ACHN (cell line): ENCODE measurements around the gene ME3.

Experiments
- DNase-seq: peaks from one replicate; pipeline ENCODE4 v3.0.0-alpha.2; 2015
- in situ Hi-C: cut with HindIII; loops from 2 replicates; pipeline ENCODE4 v1.10.0; 2017; ENCODE audit warnings: low sequenced_read_pairs, low pct_ligation_motif_present, low pct_unique_long_range_greater_than_20kb

The ME3 gene

GRCh38 chr11:86490582-86490981, 181.8 kb downstream of the ME3 start:
- in situ Hi-C loops, result no loop called here
- no peak for DNase-seq

GRCh38 chr11:86489442-86489841, 183.0 kb downstream of the ME3 start:
- in situ Hi-C loops, result no loop called here
- DNase-seq, result no peak

- in situ Hi-C loops, result no loop called here
- DNase-seq, result no peak
These were observed 183.9 kb downstream of the ME3 start for GRCh38 chr11:86488553-86488952.

- no peak for DNase-seq
- in situ Hi-C loops, result no loop called here
These were observed 184.7 kb downstream of the ME3 start for GRCh38 chr11:86487671-86488070.

GRCh38 chr11:86486261-86487030, 186.0 kb downstream of the ME3 start:
- no peak for DNase-seq
- in situ Hi-C loops, result no loop called here

- DNase-seq, result no peak
- in situ Hi-C loops, result no loop called here
These were observed 187.6 kb downstream of the ME3 start for GRCh38 chr11:86484795-86485166.

GRCh38 chr11:86483940-86484794, 188.2 kb downstream of the ME3 start:
- in situ Hi-C loops, result no loop called here
- DNase-seq, result peak; percentile 83

- DNase-seq, result no peak
- in situ Hi-C loops, result no loop called here
These were observed 188.8 kb downstream of the ME3 start for GRCh38 chr11:86483610-86483939.

- in situ Hi-C loops, result no loop called here
- DNase-seq, result no peak
These were observed 189.7 kb downstream of the ME3 start for GRCh38 chr11:86482692-86483091.

GRCh38 chr11:86481399-86481798, 191.0 kb downstream of the ME3 start:
- no peak for DNase-seq
- in situ Hi-C loops, result no loop called here

- in situ Hi-C loops, result no loop called here
These were observed 194.1 kb downstream of the ME3 start for GRCh38 chr11:86478348-86478747.

GRCh38 chr11:86477495-86478155, 194.8 kb downstream of the ME3 start:
- DNase-seq, result no peak
- in situ Hi-C loops, result no loop called here

More at GRCh38 chr11:86478348-86478747, 194.1 kb downstream of the ME3 start:
- DNase-seq, result no peak

- DNase-seq, result no peak
- in situ Hi-C loops, result no loop called here
These were observed 196.1 kb downstream of the ME3 start for GRCh38 chr11:86476109-86476861.

- DNase-seq, result no peak
- in situ Hi-C loops, result no loop called here
These were observed 197.4 kb downstream of the ME3 start for GRCh38 chr11:86475027-86475426.

GRCh38 chr11:86473991-86474833, 198.2 kb downstream of the ME3 start:
- in situ Hi-C loops, result loop anchor here (25.0 kb wide), 1 partner anchor 113 kb away; no protein-coding TSS in a partner anchor

GRCh38 chr11:86469491-86470388, 202.7 kb downstream of the ME3 start:
- no peak for DNase-seq
- in situ Hi-C loops, result loop anchor here (25.0 kb wide), 1 partner anchor 118 kb away; no protein-coding TSS in a partner anchor

More at GRCh38 chr11:86473991-86474833, 198.2 kb downstream of the ME3 start:
- DNase-seq, result no peak

GRCh38 chr11:86468169-86468568, 204.2 kb downstream of the ME3 start:
- DNase-seq, result no peak
- in situ Hi-C loops, result loop anchor here (25.0 kb wide), 1 partner anchor 119 kb away; no protein-coding TSS in a partner anchor
